Left renal cortex interstitium (tissue), 4 donors: ENCODE results near the gene LRRC4C. TPM values are rescaled to one million over a fixed set of nuclear protein-coding genes. Genes with fewer than 3 reads are reported as not detected.

Source experiments
- DNase-seq, 4 donors: peaks; one replicate each; pipeline ENCODE4 v3.0.0-alpha.2; 2013; ENCODE audit warnings: low read depth in 4 of 4, low spot score in 2 of 4, missing footprints in 1 of 4
- polyA plus RNA-seq, 4 donors: library from polyadenylated mRNA; unstranded; fragments of 120-200 nt; gene quantifications; one replicate each; pipeline ENCODE4 v1.2.1, GENCODE V29; 2013; ENCODE audit not compliant: insufficient read length in 4 of 4

LRRC4C gene
- polyA plus RNA-seq, 4 donors, result 12.8 to 15.3 (median 14.6) TPM

DNA sequence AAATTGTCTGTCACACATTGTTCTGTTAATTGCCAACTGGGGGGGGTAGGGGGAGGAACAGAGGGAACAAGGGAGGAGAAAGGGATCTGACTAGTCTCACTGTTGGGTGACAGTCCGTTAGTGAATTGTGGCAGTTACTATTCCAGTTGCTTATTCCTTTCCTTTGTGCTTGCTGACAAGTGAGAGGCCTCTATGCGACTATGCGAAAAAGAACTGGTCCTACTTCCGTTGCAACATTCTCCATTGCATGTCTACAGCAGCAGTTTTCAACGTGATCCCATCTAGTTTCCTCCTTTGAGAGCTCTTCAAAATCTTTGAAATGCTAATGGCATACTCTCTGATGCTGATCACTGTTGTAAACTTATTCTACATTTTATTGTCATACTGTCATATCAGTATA lies 672.2 kb downstream of the LRRC4C start:
- DNase-seq, result no peak

- no peak for DNase-seq
Observed at GRCh38 chr11:40763046-40763445, 696.4 kb downstream of the LRRC4C start.

GRCh38 chr11:40759341-40759740 lies 700.1 kb downstream of the LRRC4C start:
- no peak for DNase-seq

GRCh38 chr11:40754297-40754696 lies 705.2 kb downstream of the LRRC4C start:
- DNase-seq, result no peak

DNA sequence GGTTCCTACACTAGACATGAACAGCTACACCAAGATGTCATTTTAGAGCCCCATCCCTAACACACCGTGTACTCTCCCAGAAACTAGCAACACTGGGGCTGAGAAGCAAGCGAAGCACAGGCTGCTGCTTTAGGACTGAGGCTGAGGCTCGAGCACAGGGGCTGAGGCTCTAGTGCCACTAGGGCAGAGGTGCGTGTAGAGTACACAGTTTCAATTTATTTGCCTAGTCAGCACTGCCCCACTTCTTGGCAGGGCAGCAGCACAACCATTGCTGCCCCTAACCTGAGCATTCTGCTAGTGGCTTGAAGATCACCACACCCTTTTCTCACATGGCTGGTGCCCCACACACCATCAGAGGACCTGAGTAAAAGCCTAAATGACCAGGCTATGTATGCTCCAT lies 713.2 kb downstream of the LRRC4C start:
- DNase-seq, result no peak

DNA sequence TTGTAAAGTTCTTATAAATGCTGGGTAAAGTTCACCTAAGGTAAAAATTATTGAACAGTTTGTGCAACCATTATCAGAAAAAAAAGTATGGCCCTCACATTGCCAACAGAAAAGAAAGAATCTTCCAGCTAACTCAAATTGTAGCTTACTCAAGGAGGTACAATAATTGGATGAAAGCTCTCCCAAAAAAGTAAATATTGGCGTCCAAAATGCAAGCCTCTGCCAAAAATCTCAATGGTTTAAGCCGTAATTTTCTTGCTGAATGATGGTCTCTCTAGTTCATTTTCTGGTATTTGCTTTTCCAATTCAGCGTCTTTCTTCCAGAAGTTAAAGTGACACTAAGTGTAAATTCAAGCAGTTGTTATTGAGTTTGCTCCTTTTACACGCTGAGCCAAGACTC lies 727.3 kb downstream of the LRRC4C start:
- DNase-seq, result no peak

DNA sequence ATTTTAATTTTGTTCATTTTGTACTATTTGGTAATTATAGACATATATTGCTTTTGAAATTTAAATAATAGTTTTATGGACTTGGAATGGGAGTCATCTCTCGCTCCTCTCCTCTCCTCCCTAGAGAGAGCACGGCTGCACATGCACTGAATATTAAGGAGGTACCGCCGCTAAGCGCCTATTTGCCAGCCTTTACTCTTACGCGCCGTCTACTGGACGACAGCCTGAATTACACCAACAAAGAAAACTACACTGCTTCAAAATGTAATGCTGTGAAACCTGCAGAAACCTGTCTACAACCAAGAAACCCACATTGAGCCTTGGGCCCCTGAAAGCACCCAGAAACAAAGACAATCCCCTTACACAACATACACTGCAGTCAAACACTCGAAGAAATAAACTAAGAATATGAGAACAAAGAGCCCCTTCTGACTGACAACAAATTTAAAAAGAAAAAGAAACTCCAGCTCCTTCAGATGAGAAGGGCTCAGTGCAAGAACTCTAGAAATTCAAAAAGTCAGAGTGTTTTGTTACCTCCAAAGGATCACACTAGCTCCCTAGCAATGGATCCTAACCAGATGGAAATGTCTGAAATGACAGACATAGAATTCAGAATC lies 737.2 kb downstream of the LRRC4C start:
- peak in 1 of 4 donors; percentile 12 for DNase-seq

DNA sequence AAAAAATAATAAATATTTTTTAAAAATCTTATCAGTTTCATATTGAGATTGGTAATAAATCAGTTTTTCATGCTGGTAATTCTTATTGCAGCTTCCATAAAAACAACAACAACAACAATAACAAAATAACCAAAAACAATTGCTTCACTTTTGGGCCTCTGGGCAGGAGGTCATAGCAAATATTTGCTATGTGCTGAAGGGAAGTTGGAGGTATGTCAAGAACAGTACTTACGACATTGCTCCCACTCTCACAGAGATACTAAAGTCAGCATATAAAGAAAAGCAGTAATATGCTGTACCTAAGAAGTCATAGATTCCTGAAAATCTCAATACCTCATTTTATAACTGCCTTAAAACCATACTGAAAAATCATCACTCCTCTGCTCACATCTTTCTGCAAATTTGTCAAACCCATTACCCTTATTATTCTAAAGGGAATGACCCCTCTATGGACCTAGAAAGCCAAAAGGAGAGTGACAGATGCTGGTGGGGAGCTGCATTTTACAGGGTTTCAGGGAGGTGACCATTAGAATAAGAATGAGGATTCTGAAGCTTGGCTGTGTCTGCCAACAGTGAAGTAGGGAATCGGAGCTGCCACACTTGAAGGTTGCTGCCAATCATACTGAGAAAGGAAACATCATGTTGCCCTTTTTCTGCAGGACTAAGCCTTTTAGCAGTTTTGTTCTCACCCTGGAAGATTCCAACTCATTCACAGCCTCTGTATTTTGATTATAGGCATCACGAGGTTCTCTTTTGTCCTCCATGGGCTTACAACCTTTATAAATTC lies 742.9 kb downstream of the LRRC4C start:
- no peak for DNase-seq

DNA sequence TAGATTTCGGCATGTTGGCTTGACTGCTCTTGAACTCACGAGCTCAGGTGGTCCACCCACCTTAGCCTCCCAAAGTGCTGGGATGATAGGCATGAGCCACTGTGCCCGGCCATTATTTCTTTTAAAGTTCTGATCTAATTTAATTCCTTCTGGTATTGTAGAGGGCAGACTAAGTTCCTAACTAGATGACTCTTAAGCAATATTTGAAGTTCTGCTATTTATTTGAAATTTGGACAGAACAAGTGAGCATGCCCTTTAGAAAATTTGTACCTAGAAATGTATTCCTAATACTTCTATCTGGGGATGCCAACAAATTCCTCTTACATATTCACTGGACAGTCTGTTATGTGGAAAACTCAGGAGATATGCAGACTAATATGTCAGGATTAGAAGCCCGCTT lies 746.4 kb downstream of the LRRC4C start:
- no peak for DNase-seq

GRCh38 chr11:40701027-40701426 lies 758.4 kb downstream of the LRRC4C start:
- no peak for DNase-seq

- DNase-seq, result no peak
Observed at GRCh38 chr11:40689823-40690222, 769.6 kb downstream of the LRRC4C start.

- no peak for DNase-seq
Observed at GRCh38 chr11:40688369-40688768, 771.1 kb downstream of the LRRC4C start.

DNA sequence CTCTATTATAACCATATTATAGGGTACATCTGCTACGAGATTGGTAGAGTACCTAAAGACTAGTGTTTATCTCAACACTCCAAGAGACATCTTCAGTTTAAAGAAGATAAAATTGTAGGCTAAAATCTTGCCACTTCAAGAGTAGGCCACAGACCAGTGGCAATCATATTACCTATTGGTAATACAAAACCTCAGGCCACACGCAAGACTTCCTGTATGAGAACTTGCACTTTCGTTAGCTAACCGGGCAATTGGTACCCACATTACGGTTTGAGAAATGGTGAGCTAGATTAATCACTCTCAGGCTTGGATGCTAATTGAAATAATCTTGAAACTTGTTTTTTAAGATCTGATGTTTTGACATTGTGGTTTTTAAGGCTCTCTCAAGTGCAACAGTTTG lies 772.7 kb downstream of the LRRC4C start:
- no peak for DNase-seq

- DNase-seq, result no peak
Observed at GRCh38 chr11:40683010-40683409, 776.4 kb downstream of the LRRC4C start.

GRCh38 chr11:40679276-40679675 lies 780.2 kb downstream of the LRRC4C start:
- no peak for DNase-seq

DNA sequence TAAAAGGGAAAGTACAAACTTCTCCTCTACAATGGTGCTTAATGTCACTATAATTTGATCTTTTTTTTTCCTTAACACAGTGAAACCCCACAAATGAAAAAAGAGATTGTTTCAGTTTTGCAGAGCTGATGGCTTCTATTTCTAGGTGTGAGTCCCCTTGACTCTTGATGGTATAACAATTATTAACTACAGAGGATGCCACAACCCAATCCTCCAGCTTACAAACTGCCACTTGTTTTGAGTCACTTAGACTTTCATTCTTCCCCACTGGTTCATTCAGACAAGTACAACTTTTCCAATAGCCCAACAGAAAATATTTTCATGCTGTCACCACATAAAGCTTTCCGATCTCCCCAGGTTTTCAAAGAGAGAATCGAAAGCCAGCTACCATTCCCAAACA lies 812.2 kb downstream of the LRRC4C start:
- no peak for DNase-seq

GRCh38 chr11:40642284-40642683 lies 817.2 kb downstream of the LRRC4C start:
- DNase-seq, result no peak

DNA sequence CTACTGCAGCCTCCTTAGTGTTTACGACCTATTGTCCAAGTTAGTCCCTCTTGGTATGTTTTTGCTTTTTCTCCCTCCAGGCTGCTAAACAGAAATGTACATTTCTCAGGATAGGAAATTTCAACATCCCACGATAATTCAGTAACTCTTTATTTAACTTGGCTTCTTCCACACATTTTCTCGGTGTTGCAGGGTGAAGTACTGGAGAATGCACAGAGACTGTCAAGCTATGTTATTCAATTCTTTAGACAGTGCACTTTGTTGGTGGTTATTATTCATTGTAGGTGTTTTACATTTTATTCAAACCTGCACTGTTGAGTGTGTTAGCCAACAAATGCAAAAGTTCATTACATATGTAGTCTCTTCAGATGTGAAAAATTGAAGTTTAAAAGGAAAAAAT lies 839.8 kb downstream of the LRRC4C start:
- DNase-seq, result no peak

- DNase-seq, result no peak
Observed at GRCh38 chr11:40606800-40607199, 852.7 kb downstream of the LRRC4C start.

GRCh38 chr11:40602866-40603552 lies 856.4 kb downstream of the LRRC4C start:
- DNase-seq, result no peak

DNA sequence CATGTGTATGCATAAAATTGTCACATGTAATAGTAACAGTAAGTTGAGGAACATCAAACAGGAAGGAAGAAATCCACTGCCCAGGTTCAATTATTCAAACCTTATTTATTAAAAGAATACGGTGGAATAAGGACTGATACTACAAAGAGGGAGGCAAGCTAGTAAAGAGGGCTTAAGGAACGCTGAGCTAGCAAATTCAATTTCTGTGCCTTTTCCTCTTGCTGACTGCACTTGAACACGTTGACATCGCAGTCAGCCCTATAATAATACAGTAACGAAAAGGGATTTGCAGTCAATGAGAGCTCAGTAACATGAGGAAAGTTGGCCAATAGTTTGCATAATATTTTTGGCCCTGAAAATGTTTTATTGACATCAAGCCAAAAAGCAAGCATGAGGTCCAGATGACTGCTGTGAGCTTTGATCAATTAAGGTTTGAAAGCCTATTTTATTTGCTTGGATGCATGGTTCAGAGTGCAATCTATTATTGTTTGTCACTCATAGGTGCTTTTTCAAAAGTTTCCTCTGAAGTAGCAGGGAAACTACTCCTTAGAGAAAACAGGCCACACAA lies 861.8 kb downstream of the LRRC4C start:
- DNase-seq, result no peak
